Activated CD8-positive, alpha-beta memory T cell treated with anti-CD3 and anti-CD28 coated beads, Interleukin-2, amount 50 U/mL, for 1 hour (primary cell): ENCODE results near the gene LPGAT1.

Source experiments
- DNase-seq: peaks from one replicate; pipeline ENCODE4 v3.0.0-alpha.2; 2020; ENCODE audit errors: extremely low read depth

LPGAT1 gene

GRCh38 chr1:211762206-211762605 is 68.4 kb downstream of the LPGAT1 start:
- DNase-seq: no peak

- no peak for DNase-seq
These were observed 69.2 kb downstream of the LPGAT1 start for GRCh38 chr1:211761400-211761799.

GRCh38 chr1:211756471-211757020 is 74.0 kb downstream of the LPGAT1 start:
- no peak for DNase-seq

GRCh38 chr1:211753649-211754251 is 76.8 kb downstream of the LPGAT1 start:
- DNase-seq: no peak

GRCh38 chr1:211752951-211753486 is 77.5 kb downstream of the LPGAT1 start:
- DNase-seq: no peak

- DNase-seq: no peak
These were observed 78.2 kb downstream of the LPGAT1 start for GRCh38 chr1:211752317-211752716.

- no peak for DNase-seq
These were observed 79.1 kb downstream of the LPGAT1 start for GRCh38 chr1:211751438-211751837.

- DNase-seq: no peak
These were observed 80.0 kb downstream of the LPGAT1 start for GRCh38 chr1:211750599-211750998.

GRCh38 chr1:211749251-211749650 is 81.3 kb downstream of the LPGAT1 start:
- DNase-seq: no peak

- no peak for DNase-seq
These were observed 81.8 kb downstream of the LPGAT1 start for GRCh38 chr1:211748810-211749209.

- no peak for DNase-seq
These were observed 87.6 kb downstream of the LPGAT1 start for GRCh38 chr1:211742889-211743529.

- DNase-seq: no peak
These were observed 88.3 kb downstream of the LPGAT1 start for GRCh38 chr1:211742272-211742671.

- DNase-seq: no peak
These were observed 88.8 kb downstream of the LPGAT1 start for GRCh38 chr1:211741788-211742187.

- DNase-seq: no peak
These were observed 89.4 kb downstream of the LPGAT1 start for GRCh38 chr1:211741116-211741515.

- no peak for DNase-seq
These were observed 90.7 kb downstream of the LPGAT1 start for GRCh38 chr1:211739671-211740411.

- DNase-seq: no peak
These were observed 91.8 kb downstream of the LPGAT1 start for GRCh38 chr1:211738691-211739301.

GRCh38 chr1:211738096-211738690 is 92.4 kb downstream of the LPGAT1 start:
- DNase-seq: no peak

- no peak for DNase-seq
These were observed 93.2 kb downstream of the LPGAT1 start for GRCh38 chr1:211737115-211738035.

- DNase-seq: no peak
These were observed 94.1 kb downstream of the LPGAT1 start for GRCh38 chr1:211736351-211736915.
